Measurements from ENCODE around the gene ANO1.

Gene ANO1

GRCh38 chr11:70054004-70054403 lies 24.1 kb upstream of the ANO1 start:
- no peak for DNase-seq

GRCh38 chr11:70055444-70055843 lies 22.7 kb upstream of the ANO1 start:
- no peak for DNase-seq

DNA sequence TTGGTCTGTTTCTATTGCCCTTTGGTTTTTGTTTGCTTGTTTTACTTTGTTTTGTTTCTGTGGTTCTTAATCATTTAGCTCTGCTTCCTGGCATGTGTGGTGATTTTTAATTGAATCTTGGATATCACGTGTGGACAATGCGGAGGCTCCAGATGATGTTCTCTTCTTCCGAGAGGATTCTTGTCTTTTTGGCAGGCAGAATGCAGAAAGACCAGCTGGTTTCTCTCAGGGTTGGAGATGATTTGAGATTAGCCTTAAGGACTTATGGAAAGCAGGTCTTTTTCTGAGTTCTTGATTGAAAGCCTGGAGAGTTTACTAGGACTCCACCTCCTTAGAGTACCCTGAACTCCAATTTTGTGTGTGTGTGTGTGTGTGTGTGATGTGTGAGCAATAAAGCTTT lies 21.0 kb upstream of the ANO1 start:
- no peak for DNase-seq

DNA sequence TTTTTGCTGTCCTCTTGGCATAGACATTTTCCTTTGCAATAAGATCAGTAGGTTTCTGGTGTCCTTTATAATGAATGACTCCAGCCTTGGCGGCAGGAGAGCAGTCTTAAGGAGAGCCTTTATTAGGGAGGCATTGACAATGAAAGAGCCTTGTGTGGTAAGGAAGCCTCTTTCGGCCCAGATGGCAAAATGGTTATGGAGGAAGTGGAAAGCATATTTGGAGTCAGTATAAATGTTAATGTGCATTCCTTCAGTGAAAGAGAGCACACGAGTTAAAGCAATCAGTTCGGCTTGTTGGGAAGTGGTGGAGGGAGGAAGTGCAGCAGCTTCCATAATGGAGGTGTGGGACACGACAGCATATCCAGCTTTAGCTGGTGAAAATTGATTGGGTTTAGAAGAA lies 18.1 kb upstream of the ANO1 start:
- no peak for DNase-seq

GRCh38 chr11:70060611-70061293 lies 17.4 kb upstream of the ANO1 start:
- no peak for DNase-seq

DNA sequence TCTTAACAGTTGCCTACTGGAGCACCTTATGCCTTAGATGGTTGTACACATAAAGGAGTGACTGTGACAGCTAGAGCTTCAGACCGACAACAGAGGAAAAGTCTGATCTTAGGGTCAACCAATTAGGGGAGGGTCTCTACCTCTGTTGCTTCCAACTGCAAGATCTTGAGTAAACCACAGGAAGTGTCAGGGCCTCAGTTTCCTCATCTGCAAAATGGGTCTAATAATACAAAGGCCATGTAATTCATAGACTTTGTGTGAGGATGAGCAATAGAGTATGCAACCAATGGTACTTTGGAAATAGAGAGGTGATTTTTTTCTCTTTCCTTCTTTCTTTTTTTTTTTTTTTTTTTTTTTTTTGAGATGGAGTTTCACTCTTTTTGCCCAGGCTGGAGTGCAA lies 16.4 kb upstream of the ANO1 start:
- DNase-seq = no peak

DNA sequence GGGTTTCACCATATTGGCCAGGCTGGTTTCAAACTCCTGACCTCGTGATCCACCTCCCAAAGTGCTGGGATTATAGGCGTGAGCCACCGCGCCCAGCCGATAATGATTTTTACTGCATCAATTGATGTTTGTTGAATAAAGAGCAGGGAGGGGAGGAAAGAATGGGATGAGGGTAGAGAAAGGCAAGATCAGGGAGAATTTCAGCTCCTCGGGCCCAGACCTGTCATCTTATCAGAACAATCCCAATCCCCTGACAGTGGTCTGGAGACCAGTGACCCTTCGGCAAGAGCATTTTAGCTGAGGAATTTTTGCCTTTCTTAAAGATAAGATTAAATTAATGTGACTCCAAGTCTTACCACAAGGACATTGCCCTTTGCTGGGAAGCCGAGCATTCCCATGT lies 15.0 kb upstream of the ANO1 start:
- DNase-seq = no peak

GRCh38 chr11:70063555-70063954 lies 14.6 kb upstream of the ANO1 start:
- DNase-seq = no peak

DNA sequence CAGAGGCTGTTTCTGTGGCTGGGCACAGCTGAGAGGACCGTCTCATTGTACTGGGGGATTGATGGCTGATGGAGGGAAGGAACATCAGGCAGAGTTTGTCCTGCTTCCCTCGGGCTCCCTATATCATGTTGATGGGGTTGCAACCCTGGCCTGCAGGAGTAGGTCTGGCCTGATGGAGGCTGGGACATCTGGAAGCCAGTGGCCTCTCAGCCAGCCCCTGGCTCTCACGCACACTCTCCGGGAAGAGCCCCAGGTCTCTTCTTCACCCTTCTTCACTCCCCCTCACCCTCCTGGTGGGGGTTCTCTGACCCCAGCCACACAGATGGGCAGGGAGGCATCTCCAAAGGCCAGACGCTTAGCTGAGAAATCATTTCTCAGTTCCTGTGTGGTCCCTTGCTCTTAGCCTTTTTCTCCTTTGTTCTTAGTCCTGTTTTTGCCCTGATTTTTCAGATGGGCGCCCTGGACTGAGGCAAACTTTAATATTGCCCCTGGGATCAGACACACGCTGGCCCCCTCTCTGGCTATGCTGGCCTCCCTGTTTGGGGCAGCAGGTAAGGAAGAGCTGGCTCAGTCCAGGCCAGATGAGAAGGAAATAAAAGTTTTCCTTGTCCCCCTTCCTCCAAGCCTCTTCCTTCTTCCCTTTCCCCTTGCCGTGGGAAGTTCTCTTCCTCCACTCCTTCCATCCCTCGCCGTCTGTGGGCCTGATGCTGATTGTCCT lies 13.9 kb upstream of the ANO1 start:
- DNase-seq = no peak

GRCh38 chr11:70064726-70065317 lies 13.3 kb upstream of the ANO1 start:
- DNase-seq = no peak

DNA sequence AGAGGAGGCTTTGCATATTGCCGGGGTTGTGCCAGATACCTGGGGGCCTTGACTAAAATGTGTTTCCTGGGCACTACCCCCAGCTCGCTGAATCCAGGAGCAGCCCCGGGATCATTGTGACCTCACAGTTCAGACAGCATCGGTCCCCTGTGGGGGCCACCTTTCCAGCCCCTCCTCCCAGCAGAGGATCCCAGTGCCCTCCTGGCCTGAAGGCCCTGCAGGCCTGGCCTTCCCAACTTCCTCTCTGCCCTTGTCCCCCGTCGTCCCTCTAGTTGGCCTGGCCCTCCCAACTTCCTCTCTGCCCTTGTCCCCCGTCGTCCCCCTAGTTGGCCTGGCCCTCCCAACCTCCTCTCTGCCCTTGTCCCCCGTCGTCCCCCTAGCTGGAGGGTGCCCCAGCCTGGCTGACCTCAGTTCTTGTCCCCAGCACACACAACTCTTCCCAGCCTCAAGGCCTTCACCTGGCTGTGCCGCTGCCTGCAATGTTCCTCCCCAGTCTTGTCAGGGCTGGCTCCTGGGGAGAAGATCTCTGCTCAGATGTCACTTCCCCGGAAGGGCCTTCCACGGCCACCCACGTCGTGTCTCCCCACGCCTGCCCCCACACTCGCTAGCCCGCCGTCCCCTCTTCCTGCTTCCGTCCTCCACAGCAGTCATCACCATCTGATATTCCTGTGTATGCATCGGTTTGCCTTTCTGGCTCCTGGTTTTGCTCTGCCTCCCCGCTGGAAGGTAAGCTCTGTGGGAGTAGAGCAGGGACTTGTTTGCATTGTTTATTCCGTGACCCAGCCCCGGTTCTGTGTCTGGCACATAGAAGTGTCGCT lies 12.6 kb upstream of the ANO1 start:
- DNase-seq = no peak

- DNase-seq = no peak
Observed at GRCh38 chr11:70066136-70066520, 12.0 kb upstream of the ANO1 start.

- DNase-seq = no peak
Observed at GRCh38 chr11:70066628-70067027, 11.5 kb upstream of the ANO1 start.

DNA sequence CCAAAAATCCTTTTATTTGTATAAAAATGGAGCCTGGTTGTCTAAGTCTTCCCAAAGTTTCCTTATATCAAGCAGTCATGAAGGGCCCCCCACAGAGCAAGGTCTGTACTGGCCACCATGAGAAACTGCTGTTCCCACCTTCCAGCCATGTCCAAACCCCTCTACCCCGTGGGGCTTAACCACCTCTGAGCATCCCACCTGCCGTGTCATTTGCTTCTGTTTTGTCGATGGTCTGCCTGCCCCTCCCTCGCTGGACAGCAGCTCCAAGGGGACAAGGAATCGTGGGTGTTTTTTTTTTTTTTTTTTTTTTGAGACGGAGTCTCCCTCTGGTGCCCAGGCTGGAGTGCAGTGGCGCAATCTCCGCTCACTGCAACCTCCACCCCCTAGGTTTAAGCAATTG lies 11.1 kb upstream of the ANO1 start:
- DNase-seq = no peak

DNA sequence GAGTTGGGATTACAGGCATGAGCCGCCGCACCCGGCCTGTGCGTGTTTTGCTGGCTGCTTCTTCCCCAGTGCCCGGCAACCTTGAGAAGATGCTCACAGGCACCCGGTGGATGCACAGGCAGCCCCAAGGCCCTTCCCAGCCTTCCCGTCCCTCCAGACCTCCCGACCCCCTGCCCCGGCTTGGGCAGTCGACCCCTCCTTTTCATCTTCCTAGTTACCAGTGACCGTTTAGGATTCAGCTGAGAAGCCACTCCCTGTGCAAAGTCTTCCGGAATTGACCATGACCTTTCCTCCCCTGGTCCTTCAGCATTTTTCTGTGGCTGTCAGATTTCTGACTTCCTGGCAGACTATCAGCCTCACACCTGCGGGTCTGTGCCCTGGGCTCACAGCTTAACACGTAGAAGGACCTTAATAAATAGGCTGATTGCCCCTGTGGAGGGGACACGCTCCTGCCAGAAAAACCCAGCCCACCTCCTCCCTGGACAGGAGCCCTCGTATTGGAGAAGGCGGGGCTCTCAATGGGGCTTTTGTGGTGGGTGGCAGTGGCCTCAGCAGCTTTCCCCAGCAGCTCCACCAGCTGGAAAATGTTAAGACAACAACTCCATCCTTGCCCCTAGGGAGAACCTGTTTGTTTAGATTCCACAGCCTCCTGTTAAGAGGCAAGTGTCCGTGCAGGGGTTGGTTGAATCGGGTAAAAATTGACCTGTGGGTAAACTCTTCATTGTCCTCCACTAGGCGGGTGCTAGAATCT lies 10.4 kb upstream of the ANO1 start:
- no peak for DNase-seq

DNA sequence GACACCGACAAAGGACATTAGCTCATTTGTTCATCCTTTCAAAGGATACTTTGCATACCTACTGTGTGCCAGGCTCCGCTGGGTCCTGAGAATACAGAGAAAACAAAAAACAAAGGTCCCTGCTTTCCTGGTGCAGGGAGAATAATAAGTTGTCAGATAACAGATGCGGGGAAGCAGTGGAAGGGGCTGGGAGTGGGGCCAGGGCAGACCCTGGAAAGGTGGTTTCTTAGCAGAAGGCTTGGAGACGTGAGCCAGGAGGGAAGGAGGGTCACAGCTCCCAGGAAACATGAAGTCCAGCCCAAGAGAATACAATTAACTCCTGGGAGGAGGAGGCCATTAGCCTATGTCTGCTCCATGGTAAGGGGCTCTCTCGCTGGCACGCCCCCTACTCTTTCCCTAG lies 9.8 kb upstream of the ANO1 start:
- DNase-seq = no peak

GRCh38 chr11:70068950-70069349 lies 9.2 kb upstream of the ANO1 start:
- DNase-seq = no peak

DNA sequence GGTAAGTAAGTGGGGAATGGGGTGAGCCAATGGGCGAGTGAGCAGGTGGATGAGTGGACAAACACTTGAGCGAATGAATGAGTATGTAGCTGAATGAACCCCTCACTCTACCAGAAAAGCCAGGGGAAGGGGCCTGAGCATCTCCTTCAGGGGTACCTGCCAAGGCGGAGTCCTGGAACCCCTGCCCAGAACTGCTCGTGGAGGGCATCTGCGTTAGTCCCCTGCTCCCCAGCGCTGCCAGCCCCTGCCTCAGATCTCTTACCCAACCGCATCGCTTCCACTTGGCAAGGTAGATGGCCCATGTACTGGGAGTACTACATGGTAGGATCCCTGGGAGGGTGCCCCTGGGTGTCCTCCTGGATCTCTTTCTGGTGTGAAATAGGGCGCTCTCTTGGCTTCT lies 7.4 kb upstream of the ANO1 start:
- DNase-seq = no peak

GRCh38 chr11:70071996-70072395 lies 6.1 kb upstream of the ANO1 start:
- DNase-seq = no peak

GRCh38 chr11:70072461-70072860 lies 5.7 kb upstream of the ANO1 start:
- DNase-seq = no peak

- no peak for DNase-seq
Observed at GRCh38 chr11:70072861-70073755, 5.0 kb upstream of the ANO1 start.

Measured in C1 segment of cervical spinal cord (tissue), 14 donors.